GM18499 (cell line): ENCODE data around the gene B4GALT1.

Experiments
- ATAC-seq: cut with Tn5 transposase; IDR thresholded peaks from one replicate; pipeline ENCODE4 v1.9.1; 2021; ENCODE audit warnings: moderate number of reproducible peaks; ENCODE audit not compliant: insufficient read depth, unreplicated experiment

The B4GALT1 gene

DNA sequence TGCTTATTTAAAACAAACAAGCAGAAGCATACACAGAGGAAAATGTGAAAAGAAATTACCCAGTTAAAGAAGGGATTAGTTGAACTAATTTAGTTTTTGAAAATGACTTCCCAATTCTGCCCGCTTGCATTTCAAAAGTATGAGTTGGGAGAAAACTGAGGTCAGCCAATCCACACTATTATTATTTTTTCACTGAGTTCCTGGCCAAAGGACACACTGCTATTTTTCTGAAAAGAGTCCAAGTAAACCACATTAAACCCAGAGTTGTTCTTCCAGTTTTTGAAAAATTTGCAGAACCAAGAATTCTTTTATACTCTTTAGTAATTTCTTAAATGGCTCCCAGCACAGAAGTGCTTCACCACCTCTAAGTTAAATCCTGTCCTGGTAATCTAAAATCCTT is 98.1 kb downstream of the B4GALT1 start:
- no peak for ATAC-seq

DNA sequence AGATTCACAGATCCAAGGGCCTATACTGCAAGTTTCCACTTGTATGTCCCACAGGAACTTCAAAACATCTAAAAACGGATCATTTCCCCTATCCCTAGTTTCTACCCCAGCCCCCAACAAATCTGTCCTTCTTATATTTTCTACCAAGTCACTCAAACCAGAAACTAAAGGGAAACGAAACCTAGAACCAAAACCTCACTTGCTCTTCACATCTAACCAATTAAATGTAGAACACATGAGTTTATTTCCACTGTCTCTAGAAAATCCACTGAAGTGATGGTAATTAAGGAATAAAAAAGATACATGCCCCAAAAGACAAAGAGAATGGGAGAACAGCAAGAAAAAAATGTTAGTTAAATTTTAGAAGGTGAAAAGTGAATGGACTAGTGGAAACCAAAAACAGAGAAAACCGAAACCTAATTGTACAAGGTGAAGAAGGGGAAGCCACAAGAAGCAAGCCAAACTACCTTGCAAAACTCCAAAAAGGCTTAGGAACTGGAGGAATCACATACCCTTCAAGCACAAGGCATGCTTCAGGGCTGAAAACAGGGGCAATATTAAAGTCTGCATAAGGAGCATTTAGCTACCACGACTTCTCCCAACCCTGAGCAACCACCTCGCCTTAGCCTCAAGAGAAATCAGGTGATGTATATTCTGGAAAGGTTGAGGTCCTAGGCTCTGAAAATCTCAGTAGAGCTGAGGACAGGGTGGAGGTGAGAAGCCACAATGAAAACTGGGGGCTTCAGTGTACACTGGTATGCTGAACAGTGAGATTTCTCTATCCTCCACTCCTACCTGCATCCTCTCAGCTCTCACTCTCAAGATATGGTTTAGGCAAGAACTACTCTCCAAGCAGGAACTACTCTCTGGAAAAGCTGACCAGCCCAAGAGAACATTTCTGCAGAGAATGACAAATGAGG is 101.7 kb downstream of the B4GALT1 start:
- no peak for ATAC-seq
